GM19395 (cell line): ENCODE measurements around the gene FYN.
A peak's percentile ranks its signal among the peaks of the same experiment; 100 is the strongest.
"Not testable (repeated sequence)": the region's sequence is repeated elsewhere in the genome, so short reads cannot be mapped to it uniquely, and the experiment has no call there.

Source experiments
- ATAC-seq: cut with Tn5 transposase; IDR thresholded peaks from one replicate; pipeline ENCODE4 v1.9.1; 2021; ENCODE audit warnings: mild to moderate bottlenecking, moderate library complexity; ENCODE audit not compliant: unreplicated experiment

Gene FYN

GRCh38 chr6:111642463-111643158 lies 230.6 kb downstream of the FYN start:
- ATAC-seq: peak; percentile 84

GRCh38 chr6:111639266-111639665 lies 234.0 kb downstream of the FYN start:
- ATAC-seq: no peak

GRCh38 chr6:111634981-111635380 lies 238.3 kb downstream of the FYN start:
- not testable (repeated sequence) for ATAC-seq

GRCh38 chr6:111633822-111634221 lies 239.4 kb downstream of the FYN start:
- ATAC-seq: no peak

- ATAC-seq: no peak
Observed at GRCh38 chr6:111632468-111633247, 240.6 kb downstream of the FYN start.

DNA sequence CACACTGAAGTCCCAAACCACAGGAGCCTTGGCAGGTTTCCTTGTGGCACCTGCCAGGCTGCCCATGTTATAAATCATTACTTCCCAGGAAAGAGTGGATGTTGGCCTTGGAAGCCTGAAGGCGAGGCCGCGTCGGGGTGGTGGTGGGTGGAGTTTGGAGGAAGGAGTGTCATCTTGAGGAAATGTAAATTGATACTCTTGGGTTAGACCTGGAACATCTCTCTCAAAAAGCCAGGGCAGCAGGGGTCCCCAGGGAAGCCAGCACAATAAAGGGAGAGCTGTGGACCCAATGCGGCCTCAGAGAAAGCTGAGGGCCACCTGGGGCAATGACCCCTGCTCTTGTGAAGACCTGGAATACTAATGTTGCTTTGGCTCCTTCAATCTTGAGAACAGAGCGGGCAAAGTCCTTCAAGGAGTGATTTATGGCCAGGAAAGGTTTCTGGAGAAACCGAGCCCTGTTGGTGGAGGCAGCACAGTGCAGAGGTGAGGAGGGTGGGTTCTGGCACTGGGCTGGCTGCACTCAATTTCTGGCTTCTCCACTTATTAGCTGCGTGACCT lies 241.3 kb downstream of the FYN start:
- no peak for ATAC-seq

- ATAC-seq: no peak
Observed at GRCh38 chr6:111631018-111631417, 242.2 kb downstream of the FYN start.

DNA sequence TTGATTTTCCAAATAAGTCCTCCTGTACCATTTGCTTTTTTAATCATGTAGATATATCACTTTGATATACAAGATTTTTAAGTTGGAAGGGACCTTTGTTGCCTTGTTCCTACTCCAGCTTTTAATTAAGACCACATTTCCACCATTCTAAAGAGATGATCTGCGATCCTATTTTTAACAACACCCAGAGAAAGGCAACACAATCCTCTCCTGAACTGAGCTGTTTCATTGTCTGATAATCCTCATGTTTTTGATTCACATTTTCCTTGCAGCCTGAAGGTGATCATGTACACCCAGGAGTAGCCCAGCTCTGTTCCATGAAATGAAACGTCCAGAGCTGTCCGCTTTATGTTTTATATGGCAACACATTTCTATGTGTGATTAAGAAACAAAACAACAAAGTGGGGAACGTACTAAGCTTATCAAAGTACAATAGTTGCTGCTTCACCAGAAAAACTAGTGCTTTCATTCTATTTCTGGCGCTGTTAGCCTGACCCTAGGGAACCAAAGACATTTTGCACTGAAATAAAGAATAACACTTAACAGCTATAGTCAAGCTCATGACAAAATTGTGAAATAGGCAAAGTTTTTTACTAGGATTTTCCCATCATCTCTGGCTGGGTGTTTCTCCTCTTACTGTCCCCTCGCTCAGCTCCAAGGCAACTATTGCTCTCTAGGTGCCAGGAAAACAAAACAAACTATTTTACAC lies 245.0 kb downstream of the FYN start:
- ATAC-seq: no peak

- ATAC-seq: no peak
Observed at GRCh38 chr6:111626441-111626840, 246.8 kb downstream of the FYN start.

- no peak for ATAC-seq
Observed at GRCh38 chr6:111625461-111626391, 247.5 kb downstream of the FYN start.

DNA sequence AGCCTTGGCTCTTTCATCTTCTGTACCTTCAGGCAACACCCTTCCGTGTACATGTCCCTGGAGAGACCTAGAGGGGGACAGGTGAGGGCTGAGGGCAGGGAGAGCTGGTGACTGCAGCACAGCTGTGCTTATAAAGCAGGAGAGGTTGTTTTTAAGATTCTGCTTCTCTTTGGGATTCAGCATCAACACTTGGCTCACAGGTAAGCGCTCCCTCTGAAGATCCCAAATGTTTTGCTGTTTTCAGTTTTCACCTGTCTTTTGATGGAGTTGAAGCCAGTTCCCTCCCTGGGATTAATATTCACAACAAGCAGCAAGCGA lies 248.2 kb downstream of the FYN start:
- no peak for ATAC-seq

- ATAC-seq: no peak
Observed at GRCh38 chr6:111624401-111625098, 248.7 kb downstream of the FYN start.

- no peak for ATAC-seq
Observed at GRCh38 chr6:111623046-111623718, 250.1 kb downstream of the FYN start.

GRCh38 chr6:111620169-111620568 lies 253.1 kb downstream of the FYN start:
- no peak for ATAC-seq

DNA sequence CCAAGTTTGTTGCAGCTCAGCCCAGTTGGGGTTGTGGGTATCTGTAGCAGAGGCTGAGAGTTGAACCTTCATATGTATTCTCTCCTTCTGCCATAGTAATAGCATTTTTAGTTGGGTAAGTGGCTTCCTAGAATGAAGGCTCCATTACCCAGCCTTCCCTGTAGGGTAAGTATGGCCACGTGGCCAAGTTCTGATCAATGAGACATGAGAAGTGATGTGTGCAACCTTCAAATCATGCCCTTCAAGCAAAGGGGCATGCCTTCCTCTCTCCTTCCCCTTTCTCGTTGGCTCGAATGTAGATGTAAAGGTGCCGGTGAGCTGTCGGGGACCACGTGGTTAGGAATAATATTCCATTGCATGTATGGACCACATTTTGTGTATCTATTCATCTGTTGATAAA lies 254.8 kb downstream of the FYN start:
- no peak for ATAC-seq

DNA sequence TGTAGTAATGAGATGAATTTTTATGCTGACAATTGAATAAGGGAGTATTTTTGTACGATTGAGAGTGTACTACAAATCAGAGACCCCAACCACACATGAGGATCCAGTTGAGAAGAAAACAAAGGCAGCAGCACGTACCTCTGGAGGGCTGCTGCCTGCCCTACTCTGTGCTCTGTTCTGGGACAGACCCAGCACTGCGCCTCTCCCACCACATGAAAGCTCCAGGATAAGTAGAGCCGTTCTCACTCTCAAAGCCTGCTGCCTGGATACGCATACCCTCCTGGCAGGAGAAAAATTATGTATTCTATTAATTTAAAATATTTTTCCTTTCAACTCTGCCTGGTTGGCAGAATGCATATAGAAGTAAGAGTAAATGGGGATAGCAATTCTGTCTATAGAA lies 256.1 kb downstream of the FYN start:
- no peak for ATAC-seq

GRCh38 chr6:111615916-111616612 lies 257.2 kb downstream of the FYN start:
- ATAC-seq: no peak

GRCh38 chr6:111614833-111615582 lies 258.2 kb downstream of the FYN start:
- no peak for ATAC-seq
